ENCODE results near the gene AVP. TPM values are rescaled to one million over a fixed set of nuclear protein-coding genes. Genes with fewer than 3 reads are reported as not detected.

AVP gene
- total and polyA plus RNA-seq, 2 of the 13 experiments (the other 11 are each of a cell fraction or from before 2014, with no cell fraction given): 0.12 TPM; not detected in 1

- TF ChIP-seq ZNF460 (CRISPR knock-in tag; IDR thresholded peaks at IDR 0.05; ENCODE audit: borderline replicate concordance) (peak; percentile 34; the same call in 1 of the 2 replicates), PRDM15 (CRISPR knock-in tag; IDR thresholded peaks at IDR 0.05) (no peak), CHD4 (IDR thresholded peaks at IDR 0.05; ENCODE audit: borderline replicate concordance, low read length) (no peak), FOSL2 (CRISPR knock-in tag; IDR thresholded peaks at IDR 0.05) (peak; percentile 17; the same call in 1 of the 2 replicates), ZSCAN30 (CRISPR knock-in tag; IDR thresholded peaks at IDR 0.05) (no peak), ZNF710 (CRISPR knock-in tag; IDR thresholded peaks at IDR 0.05; ENCODE audit: borderline replicate concordance) (no peak), ZNF687 (CRISPR knock-in tag; IDR thresholded peaks at IDR 0.05) (0 out of 2 replicates have a peak, but pooled peaks have one; percentile 25), SALL1 (CRISPR knock-in tag; IDR thresholded peaks at IDR 0.05) (peak; percentile 11; the same call in 1 of the 2 replicates), ZFAT (CRISPR knock-in tag; conservative IDR thresholded peaks at IDR 0.05) (no peak), ZSCAN21 (CRISPR knock-in tag; IDR thresholded peaks at IDR 0.05; ENCODE audit: borderline replicate concordance) (no peak)
- TF ChIP-seq, protein P1, sequence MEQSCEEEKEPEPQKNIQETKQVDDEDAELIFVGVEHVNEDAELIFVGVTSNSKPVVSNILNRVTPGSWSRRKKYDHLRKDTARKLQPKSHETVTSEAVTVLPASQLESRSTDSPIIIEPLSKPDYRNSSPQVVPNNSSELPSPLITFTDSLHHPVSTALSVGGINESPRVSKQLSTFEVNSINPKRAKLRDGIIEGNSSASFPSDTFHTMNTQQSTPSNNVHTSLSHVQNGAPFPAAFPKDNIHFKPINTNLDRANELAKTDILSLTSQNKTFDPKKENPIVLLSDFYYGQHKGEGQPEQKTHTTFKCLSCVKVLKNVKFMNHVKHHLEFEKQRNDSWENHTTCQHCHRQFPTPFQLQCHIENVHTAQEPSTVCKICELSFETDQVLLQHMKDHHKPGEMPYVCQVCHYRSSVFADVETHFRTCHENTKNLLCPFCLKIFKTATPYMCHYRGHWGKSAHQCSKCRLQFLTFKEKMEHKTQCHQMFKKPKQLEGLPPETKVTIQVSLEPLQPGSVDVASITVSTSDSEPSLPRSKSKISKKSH (CRISPR knock-in tag; IDR thresholded peaks at IDR 0.05; ENCODE audit: borderline replicate concordance): no peak
- TF ChIP-seq, protein P2, sequence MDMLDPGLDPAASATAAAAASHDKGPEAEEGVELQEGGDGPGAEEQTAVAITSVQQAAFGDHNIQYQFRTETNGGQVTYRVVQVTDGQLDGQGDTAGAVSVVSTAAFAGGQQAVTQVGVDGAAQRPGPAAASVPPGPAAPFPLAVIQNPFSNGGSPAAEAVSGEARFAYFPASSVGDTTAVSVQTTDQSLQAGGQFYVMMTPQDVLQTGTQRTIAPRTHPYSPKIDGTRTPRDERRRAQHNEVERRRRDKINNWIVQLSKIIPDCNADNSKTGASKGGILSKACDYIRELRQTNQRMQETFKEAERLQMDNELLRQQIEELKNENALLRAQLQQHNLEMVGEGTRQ (IDR thresholded peaks at IDR 0.05; ENCODE audit: low read depth, low read length): no peak
- TF ChIP-seq, protein P2 (CRISPR knock-in tag; IDR thresholded peaks at IDR 0.05; ENCODE audit: borderline replicate concordance): peak; percentile 19; the same call in 1 of the 2 replicates
Observed at GRCh38 chr20:3067139-3068014, 17.1 kb downstream of the AVP start (continued).

Data from HepG2 (cell line).